ENCODE measurements around the gene CLEC2L. TPM values are rescaled to one million over a fixed set of nuclear protein-coding genes. Genes with fewer than 3 reads are reported as not detected.

CLEC2L gene
- total RNA-seq, 4 donors from 2014 or later: 3.1 TPM; not detected in 3

DNA sequence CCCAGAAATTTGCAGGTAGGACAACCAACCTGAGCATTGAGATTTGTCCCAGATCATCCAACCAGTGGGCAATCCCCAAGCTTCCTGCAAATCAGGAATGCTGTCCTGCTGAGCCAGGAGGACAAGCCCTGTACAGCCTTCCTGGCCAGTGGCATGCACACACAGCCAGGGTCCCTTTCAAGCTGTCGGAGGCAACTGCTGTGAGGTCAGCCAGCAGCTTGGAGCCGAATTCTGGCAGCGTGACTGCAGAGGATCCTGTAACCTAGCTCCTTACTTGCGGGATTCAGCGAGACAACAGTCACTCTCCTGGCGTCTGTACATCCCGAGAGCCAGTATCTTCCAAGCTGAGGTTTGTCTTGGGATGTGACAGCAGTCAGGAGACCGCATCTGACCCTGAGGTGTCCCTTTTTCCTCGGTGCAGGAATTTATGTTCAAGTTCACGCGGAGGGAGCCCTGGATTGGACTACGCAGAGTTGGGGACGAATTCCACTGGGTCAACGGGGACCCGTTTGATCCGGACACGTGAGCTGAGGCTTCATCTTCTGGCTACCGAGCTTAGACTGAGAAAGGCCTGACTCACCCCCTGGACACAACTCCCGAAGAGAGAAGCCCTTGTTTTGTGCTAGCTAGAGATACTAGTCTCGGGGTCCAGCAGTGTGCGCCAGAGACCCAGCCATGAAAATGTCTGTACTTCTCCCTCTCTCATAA, 18.3 kb downstream of the CLEC2L start:
- TF ChIP-seq EP300 (IDR thresholded peaks at IDR 0.05): no peak
- TF ChIP-seq, protein P1, sequence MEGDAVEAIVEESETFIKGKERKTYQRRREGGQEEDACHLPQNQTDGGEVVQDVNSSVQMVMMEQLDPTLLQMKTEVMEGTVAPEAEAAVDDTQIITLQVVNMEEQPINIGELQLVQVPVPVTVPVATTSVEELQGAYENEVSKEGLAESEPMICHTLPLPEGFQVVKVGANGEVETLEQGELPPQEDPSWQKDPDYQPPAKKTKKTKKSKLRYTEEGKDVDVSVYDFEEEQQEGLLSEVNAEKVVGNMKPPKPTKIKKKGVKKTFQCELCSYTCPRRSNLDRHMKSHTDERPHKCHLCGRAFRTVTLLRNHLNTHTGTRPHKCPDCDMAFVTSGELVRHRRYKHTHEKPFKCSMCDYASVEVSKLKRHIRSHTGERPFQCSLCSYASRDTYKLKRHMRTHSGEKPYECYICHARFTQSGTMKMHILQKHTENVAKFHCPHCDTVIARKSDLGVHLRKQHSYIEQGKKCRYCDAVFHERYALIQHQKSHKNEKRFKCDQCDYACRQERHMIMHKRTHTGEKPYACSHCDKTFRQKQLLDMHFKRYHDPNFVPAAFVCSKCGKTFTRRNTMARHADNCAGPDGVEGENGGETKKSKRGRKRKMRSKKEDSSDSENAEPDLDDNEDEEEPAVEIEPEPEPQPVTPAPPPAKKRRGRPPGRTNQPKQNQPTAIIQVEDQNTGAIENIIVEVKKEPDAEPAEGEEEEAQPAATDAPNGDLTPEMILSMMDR (IDR thresholded peaks at IDR 0.05): no peak
- no peak for TF ChIP-seq POLR2A (IDR thresholded peaks at IDR 0.05)
- Histone ChIP-seq H3K36me3 (no peaks in the 10 kb centered on the region), H3K27me3 (no peaks in the 10 kb centered on the region), H3K4me3 (no peak overlapping the region), H3K9me3 (no peaks in the 10 kb centered on the region), H3K4me1 (peaks cover 0 to 5% (median 0%) of the 10 kb centered on the region in 4 donors), H3K27ac (no peak overlapping the region)
- DNase-seq (ENCODE audit: low spot score in 2 of 2): no peak
- 67 to 85% methylated on average over 16 to 21 of the region's 21 CpGs for WGBS, 2 donors

DNA sequence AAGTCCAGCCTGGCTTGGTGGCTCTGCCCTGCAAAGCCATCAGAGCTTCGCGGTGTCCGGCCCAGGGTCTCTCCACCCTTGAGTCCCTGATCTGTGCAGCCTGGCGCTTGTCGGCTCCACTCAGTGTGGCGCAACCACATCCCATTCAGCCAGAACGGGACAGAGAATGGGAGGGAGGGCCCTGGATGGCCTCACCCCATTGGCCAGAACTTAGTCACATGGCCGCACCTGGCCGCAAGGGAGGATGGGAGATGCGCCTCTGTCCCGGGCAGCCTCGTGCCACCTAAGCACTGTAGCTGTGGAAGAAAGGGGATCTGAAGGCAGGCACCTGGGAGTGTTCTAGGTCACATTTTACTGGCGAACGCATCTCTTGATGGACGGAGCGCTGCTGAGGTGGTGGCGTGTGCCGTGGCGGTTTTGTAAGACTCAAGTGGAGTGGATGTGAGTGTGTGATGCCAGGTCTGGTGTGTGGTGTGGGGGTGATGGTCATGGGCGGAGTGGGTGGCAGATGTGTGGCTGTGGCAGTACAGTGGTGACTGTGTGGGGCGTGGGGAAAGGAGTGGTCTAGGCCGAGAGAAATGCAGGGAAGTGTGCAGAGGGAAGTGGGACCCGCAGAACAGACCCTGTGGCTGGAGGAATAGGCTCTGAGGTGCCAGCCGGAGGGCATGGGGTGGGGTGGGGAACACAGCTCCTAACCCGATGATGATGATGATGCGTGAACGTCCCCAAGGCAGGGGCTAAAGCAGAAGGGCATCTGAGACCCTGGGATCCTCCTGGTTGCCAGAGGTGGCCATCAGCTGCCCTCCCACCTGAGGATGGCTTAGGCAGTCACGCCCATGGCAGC, 19.0 kb downstream of the CLEC2L start:
- TF ChIP-seq, protein P1 (IDR thresholded peaks at IDR 0.05): no peak
- TF ChIP-seq POLR2A (IDR thresholded peaks at IDR 0.05) (no peak), EP300 (IDR thresholded peaks at IDR 0.05) (no peak)
- Histone ChIP-seq H3K36me3 (no peaks in the 10 kb centered on the region), H3K4me1 (peaks cover 0 to 5% (median 0%) of the 10 kb centered on the region in 4 donors), H3K9me3 (peaks cover 0 to 5% (median 0%) of the 10 kb centered on the region in 4 donors), H3K27ac (no peak overlapping the region), H3K4me3 (no peak overlapping the region), H3K27me3 (no peaks in the 10 kb centered on the region)
- WGBS, 2 donors: 91 to 96% methylated on average over 28 of the region's 28 CpGs
- no peak for DNase-seq (ENCODE audit: low spot score in 2 of 2)

DNA sequence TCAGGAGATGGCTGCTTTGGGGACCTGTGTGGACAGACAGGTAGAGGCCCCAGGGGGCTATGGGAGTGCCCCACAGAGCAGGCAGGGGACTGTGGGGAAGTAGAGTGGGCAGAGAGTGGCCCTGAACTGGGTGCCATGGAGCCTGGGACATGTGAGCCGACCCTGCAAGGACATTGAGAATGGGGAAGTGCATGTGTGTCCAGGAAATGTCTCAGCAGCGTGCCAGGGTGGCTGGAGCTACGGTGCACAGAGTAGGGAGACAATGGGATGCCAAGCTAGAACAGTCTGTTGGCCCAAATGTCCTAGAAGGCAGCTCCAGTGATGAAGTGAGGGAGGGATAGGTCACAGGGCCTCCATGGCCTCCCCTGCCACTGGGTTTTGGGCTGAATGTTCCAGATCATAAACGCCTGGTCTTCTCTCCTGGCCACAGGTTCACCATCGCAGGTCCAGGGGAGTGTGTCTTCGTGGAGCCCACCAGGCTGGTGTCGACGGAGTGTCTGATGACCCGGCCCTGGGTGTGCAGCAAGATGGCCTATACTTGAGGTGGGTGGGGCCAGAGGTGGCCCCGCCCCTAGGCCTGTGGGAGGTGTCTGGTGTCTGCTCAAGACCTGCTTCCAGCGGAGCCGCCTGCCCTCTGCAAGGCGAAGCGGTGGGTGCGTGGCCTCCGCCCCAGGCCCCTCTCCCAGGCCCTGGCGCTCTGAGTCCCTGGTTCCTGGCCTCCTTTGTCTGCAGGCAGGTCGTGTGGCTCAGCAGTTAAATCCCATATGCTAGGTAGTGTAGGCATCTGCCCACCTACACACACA, 20.5 kb downstream of the CLEC2L start:
- peaks cover 0 to 6% (median 0%) of the 10 kb centered on the region in 4 donors for H3K9me3 ChIP-seq
- H3K27ac ChIP-seq: no peak overlapping the region
- no peak overlapping the region for H3K4me3 ChIP-seq
- no peaks in the 10 kb centered on the region for H3K36me3 ChIP-seq
- H3K27me3 ChIP-seq: no peaks in the 10 kb centered on the region
- DNase-seq (ENCODE audit: low spot score in 2 of 2): no peak
- peaks cover 0 to 5% (median 0%) of the 10 kb centered on the region in 4 donors for H3K4me1 ChIP-seq
- WGBS, 2 donors: 88 to 93% methylated on average over 13 to 18 of the region's 18 CpGs
- TF ChIP-seq, protein P1 (IDR thresholded peaks at IDR 0.05): no peak
- no peak for TF ChIP-seq POLR2A (IDR thresholded peaks at IDR 0.05)
- TF ChIP-seq EP300 (IDR thresholded peaks at IDR 0.05): no peak

DNA sequence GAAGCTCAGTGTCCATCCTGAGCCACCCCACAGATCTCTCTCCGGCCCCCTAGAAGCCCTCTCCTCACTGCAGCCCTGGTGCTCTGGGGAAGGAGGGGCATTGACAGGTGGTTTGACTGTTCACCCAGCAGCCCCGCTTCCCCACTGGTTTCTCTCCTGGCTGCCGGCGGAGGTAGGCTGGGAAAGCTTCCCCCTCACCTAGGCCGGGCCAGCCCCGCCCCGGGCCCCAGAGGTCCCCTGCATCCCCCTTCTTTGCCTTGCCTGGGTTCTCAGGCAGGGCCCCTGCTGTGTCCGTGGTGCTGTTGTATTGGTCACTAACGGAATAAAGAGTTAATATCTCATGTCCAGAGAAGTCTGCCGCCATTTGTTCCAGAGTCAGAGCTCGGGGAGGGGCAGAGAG, 21.2 kb downstream of the CLEC2L start:
- TF ChIP-seq POLR2A (IDR thresholded peaks at IDR 0.05) (no peak), EP300 (IDR thresholded peaks at IDR 0.05) (no peak)
- TF ChIP-seq, protein P1 (IDR thresholded peaks at IDR 0.05): no peak
- DNase-seq (ENCODE audit: low spot score in 2 of 2): no peak
- Histone ChIP-seq H3K4me1 (peaks cover 0 to 5% (median 0%) of the 10 kb centered on the region in 4 donors), H3K9me3 (peaks cover 0 to 6% (median 0%) of the 10 kb centered on the region in 4 donors), H3K27me3 (no peaks in the 10 kb centered on the region), H3K36me3 (no peaks in the 10 kb centered on the region), H3K4me3 (no peak overlapping the region), H3K27ac (no peak overlapping the region)
- 86 to 89% methylated on average over 11 of the region's 11 CpGs for WGBS, 2 donors

All from tibial nerve (tissue), 4 donors.